ENCODE measurements around the gene VWF.
"Not testable (repeated sequence)": the region's sequence is repeated elsewhere in the genome, so short reads cannot be mapped to it uniquely, and the experiment has no call there.

Gene VWF

GRCh38 chr12:6113691-6114475 is 10.6 kb downstream of the VWF start:
- H3K4me3 ChIP-seq (ENCODE audit: low read length) = no peak overlapping the region
- DNase-seq (ENCODE audit: low read depth, low spot score) = no peak

- H3K4me3 ChIP-seq (ENCODE audit: low read length) = no peak overlapping the region
- no peak for DNase-seq (ENCODE audit: low read depth, low spot score)
Measured at GRCh38 chr12:6112004-6112403, 12.5 kb downstream of the VWF start.

- no peak overlapping the region for H3K4me3 ChIP-seq (ENCODE audit: low read length)
- DNase-seq (ENCODE audit: low read depth, low spot score) = no peak
Measured at GRCh38 chr12:6110006-6110405, 14.5 kb downstream of the VWF start.

- no peak for DNase-seq (ENCODE audit: low read depth, low spot score)
- no peak overlapping the region for H3K4me3 ChIP-seq (ENCODE audit: low read length)
Measured at GRCh38 chr12:6106218-6106617, 18.3 kb downstream of the VWF start.

- no peak overlapping the region for H3K4me3 ChIP-seq (ENCODE audit: low read length)
- DNase-seq (ENCODE audit: low read depth, low spot score) = no peak
Measured at GRCh38 chr12:6104842-6105241, 19.6 kb downstream of the VWF start.

GRCh38 chr12:6104027-6104426 is 20.4 kb downstream of the VWF start:
- DNase-seq (ENCODE audit: low read depth, low spot score) = no peak
- H3K4me3 ChIP-seq (ENCODE audit: low read length) = no peak overlapping the region

- not testable (repeated sequence) for DNase-seq (ENCODE audit: low read depth, low spot score); H3K4me3 ChIP-seq (ENCODE audit: low read length)
Measured at GRCh38 chr12:6102021-6102420, 22.4 kb downstream of the VWF start.

GRCh38 chr12:6099316-6099715 is 25.2 kb downstream of the VWF start:
- no peak overlapping the region for H3K4me3 ChIP-seq (ENCODE audit: low read length)
- DNase-seq (ENCODE audit: low read depth, low spot score) = no peak

GRCh38 chr12:6097411-6097810 is 27.1 kb downstream of the VWF start:
- no peak for DNase-seq (ENCODE audit: low read depth, low spot score)
- no peak overlapping the region for H3K4me3 ChIP-seq (ENCODE audit: low read length)

- no peak overlapping the region for H3K4me3 ChIP-seq (ENCODE audit: low read length)
- DNase-seq (ENCODE audit: low read depth, low spot score) = no peak
Measured at GRCh38 chr12:6096527-6096926, 27.9 kb downstream of the VWF start.

- H3K4me3 ChIP-seq (ENCODE audit: low read length) = no peak overlapping the region
- no peak for DNase-seq (ENCODE audit: low read depth, low spot score)
Measured at GRCh38 chr12:6095269-6095668, 29.2 kb downstream of the VWF start.

GRCh38 chr12:6093764-6094163 is 30.7 kb downstream of the VWF start:
- H3K4me3 ChIP-seq (ENCODE audit: low read length) = no peak overlapping the region
- no peak for DNase-seq (ENCODE audit: low read depth, low spot score)

- DNase-seq (ENCODE audit: low read depth, low spot score) = no peak
Measured at GRCh38 chr12:6092784-6093722, 31.4 kb downstream of the VWF start.

GRCh38 chr12:6091786-6092566 is 32.5 kb downstream of the VWF start:
- H3K4me3 ChIP-seq (ENCODE audit: low read length) = no peak overlapping the region
- no peak for DNase-seq (ENCODE audit: low read depth, low spot score)

More at GRCh38 chr12:6092784-6093722, 31.4 kb downstream of the VWF start:
- no peak overlapping the region for H3K4me3 ChIP-seq (ENCODE audit: low read length)

- DNase-seq (ENCODE audit: low read depth, low spot score) = no peak
- no peak overlapping the region for H3K4me3 ChIP-seq (ENCODE audit: low read length)
Measured at GRCh38 chr12:6090803-6091202, 33.7 kb downstream of the VWF start.

- H3K4me3 ChIP-seq (ENCODE audit: low read length) = no peak overlapping the region
Measured at GRCh38 chr12:6088921-6089747, 35.3 kb downstream of the VWF start.

GRCh38 chr12:6086316-6086715 is 38.2 kb downstream of the VWF start:
- no peak for DNase-seq (ENCODE audit: low read depth, low spot score)
- H3K4me3 ChIP-seq (ENCODE audit: low read length) = no peak overlapping the region

More at GRCh38 chr12:6088921-6089747, 35.3 kb downstream of the VWF start:
- DNase-seq (ENCODE audit: low read depth, low spot score) = no peak

GRCh38 chr12:6085841-6086240 is 38.6 kb downstream of the VWF start:
- H3K4me3 ChIP-seq (ENCODE audit: low read length) = no peak overlapping the region
- DNase-seq (ENCODE audit: low read depth, low spot score) = no peak
